GM19099 (cell line): Measurements from ENCODE around the gene ENTPD3.

ENCODE experiments used
- POLR2A ChIP-seq: IDR thresholded peaks from 3 replicates; pipeline ENCODE4 v1.6.1; 2011; ENCODE audit warnings: low read depth; ENCODE audit not compliant: insufficient read length; ENCODE audit errors: extremely low read depth

ENTPD3 gene

GRCh38 chr3:40396406-40396805 lies 9.4 kb downstream of the ENTPD3 start:
- no peak for TF ChIP-seq POLR2A

- TF ChIP-seq POLR2A, result no peak
These were observed 10.1 kb downstream of the ENTPD3 start for GRCh38 chr3:40397129-40397528.

DNA sequence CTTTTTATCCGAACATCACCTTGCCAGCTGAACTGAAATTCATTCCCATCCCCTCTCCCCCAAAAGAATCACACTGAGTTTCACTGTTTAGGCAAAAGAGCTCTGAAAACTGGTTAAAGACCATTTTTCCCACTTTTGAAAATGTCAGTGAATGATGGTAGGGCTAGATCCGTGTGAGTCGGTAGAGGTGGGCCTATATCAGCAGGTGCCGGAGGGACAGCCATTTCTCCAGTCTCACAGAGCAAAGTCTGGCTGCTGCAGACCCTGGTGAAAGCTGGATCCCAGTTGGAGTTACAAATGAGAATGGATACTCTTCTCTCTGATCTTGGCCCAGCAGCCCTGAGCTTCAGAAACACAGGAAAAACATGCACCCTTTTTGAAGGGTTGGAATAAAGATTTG lies 10.9 kb downstream of the ENTPD3 start:
- TF ChIP-seq POLR2A, result no peak

- no peak for TF ChIP-seq POLR2A
These were observed 11.4 kb downstream of the ENTPD3 start for GRCh38 chr3:40398346-40398745.

GRCh38 chr3:40404591-40405198 lies 17.7 kb downstream of the ENTPD3 start:
- no peak for TF ChIP-seq POLR2A

GRCh38 chr3:40407007-40407406 lies 20.0 kb downstream of the ENTPD3 start:
- no peak for TF ChIP-seq POLR2A

DNA sequence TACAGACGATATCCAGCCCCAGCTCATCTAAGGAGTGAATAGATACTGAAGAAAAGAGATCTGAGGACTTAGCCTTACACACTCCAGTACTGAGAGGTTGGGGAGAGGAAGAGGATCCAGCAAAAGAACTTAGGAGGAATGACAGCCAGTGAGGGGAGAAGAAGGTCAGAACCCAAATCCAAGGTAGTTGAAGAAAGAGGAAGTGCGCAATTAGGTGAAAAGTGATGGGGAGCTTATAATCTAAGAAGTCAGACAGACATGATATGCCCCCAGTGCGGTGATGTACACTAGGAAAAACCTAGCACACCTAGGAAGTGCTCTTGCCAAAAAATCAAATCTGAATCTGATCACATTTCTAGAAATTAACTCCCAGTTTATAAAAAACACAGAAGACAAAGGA lies 20.6 kb downstream of the ENTPD3 start:
- TF ChIP-seq POLR2A, result no peak

DNA sequence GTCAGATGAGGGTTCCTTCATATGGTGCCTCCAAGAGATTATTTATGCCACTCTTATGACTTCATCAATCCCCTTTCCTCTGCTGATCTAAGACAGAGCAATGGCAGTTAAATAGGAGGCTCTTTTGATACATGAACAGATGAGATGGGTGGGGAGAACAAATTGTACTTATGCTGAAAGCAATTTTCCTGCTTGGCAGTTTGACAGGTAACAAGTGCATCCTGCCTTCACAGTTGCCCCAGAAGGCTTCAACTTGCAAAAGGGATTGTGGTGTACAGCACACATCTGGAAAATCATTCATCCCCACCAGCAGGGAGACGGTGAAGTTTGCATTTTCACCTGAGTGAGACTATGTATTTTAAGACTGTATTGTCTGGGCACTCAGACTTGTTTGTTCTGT lies 27.3 kb downstream of the ENTPD3 start:
- no peak for TF ChIP-seq POLR2A

DNA sequence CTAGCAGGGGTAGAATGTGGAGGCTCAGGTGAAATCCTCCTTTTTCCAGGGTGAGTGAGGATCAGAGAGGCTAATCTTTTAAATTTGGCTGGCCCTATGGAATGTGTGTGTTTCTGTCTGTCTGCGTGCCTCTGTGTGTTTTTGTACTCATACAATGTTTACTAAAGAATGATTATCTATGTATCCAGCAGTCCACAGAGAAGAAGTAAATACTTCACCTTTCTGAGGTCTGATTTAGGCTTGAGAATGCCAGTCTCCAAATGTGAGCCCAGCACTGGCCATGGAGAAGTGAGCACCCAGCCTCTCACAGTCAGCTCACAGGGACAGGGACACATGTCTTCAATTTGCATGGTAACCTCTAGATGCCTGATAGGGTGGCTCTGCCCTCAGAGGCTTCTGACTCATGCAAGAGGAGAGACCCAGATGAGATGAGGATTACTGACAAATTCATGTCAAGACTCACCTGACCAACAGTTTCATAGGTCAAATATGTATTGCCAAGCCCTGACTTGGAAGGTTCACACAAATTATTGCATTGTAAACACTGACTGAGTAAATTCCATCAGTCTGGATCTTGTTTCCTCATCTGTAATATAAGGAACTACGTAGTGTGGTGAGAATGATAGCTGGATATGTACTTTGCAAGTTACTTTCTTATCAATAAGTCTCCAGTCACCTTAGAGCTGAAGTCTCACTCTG lies 31.0 kb downstream of the ENTPD3 start:
- TF ChIP-seq POLR2A, result no peak

DNA sequence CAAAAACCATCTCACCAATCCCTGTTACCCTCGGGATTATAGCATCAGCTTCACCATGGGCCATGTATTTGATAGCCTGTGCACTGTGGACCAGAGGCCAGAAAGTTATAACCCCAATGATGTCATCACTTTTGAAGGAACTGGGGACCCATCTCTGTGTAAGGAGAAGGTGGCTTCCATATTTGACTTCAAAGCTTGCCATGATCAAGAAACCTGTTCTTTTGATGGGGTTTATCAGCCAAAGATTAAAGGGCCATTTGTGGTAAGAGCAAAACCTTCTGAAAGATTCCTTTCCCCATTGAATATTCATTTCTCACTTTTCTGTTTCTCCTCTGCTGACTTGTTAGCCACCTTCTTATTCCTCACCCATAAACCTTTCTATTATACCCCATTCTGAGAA lies 35.9 kb downstream of the ENTPD3 start:
- no peak for TF ChIP-seq POLR2A

- no peak for TF ChIP-seq POLR2A
These were observed 40.2 kb downstream of the ENTPD3 start for GRCh38 chr3:40427045-40427669.

DNA sequence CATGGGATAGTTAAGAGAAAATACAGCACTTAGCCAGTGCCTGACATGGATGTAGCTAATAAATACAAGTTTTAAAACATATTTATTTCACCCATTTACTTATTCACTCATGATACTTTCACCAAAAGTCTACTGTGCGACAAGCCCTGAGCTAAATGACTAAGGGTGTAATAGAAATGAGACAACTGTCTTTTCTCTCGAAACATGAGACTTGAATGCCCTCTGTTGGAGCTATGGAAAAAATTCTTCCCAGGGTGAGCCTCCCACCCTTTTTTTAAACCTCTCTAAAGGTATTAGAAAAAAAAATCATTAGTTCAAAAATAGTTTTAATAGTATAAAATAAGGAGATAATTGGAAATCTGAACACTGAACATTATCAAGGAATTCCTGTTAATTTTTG lies 45.8 kb downstream of the ENTPD3 start:
- TF ChIP-seq POLR2A, result no peak

DNA sequence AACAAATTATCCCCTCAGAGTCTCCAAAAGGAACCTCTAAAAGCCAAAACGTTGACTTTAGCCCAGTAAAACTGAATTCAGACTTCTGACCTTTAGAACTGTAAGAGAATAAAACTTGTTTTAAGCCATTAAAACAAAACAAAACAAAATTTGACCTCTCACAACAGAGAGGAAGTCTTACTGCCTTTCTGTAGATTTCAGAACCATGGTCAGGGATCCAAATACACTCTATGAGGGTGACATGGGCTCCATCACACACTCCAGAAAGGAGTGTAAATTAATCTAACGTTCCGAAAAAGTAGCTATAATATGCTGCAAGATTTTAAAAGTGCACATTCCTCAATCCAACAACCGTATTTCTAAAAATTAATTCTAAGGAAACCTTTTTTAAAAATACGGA lies 50.9 kb downstream of the ENTPD3 start:
- no peak for TF ChIP-seq POLR2A

- no peak for TF ChIP-seq POLR2A
These were observed 58.1 kb downstream of the ENTPD3 start for GRCh38 chr3:40445062-40445461.

DNA sequence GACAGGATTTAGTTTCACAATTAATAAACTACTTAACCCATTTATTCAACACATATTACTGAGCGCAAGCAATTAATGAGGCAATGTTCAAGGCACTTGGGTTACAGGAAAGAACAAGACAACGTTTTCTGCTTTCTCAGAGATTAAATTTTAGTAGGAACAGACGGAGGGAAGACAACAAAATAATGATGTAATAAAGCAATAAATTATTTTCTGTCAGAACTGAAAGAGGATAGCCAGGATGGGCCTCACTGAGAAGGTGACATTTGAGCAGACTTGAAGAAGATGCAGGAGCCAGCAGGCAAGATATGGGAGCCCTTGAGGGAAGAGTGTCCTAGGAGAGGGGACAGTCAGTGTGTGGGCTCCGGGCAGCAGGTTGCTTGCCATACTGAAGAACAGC lies 58.9 kb downstream of the ENTPD3 start:
- TF ChIP-seq POLR2A, result no peak

DNA sequence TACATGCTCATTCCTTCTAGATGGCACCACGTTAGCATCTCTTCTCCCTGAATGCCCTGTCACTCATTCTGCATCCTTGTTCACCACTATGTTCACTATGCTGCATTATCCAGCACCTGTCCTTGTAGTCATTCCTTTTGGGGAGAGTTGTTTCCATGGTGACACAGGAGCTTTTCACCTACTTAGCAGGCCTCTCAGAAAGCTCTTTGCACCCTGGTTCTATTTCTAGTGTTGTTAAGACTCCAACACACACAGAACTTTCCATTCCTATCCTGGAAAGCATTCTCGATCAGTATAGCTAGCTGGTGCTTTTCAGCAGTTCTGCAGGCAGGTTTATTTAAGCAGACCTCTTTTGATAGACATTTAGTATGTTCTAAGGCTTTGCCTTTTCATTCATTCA lies 63.5 kb downstream of the ENTPD3 start:
- no peak for TF ChIP-seq POLR2A
